Measurements from ENCODE around the gene KDM4B.

KDM4B gene

GRCh38 chr19:5118026-5118425 is 149.1 kb downstream of the KDM4B start:
- peaks cover 6% of the 10 kb centered on the region for H4K20me1 ChIP-seq (ENCODE audit: insufficient read depth, low read length)
- H3K27ac ChIP-seq (ENCODE audit: low read length) = no peak overlapping the region
- no peak for TF ChIP-seq EZH2 (IDR thresholded peaks at IDR 0.05; ENCODE audit: borderline replicate concordance, low read depth, low read length, severe bottlenecking)
- TF ChIP-seq CTCF (IDR thresholded peaks at IDR 0.05; ENCODE audit: borderline replicate concordance, extremely low read depth, low read length, poor library complexity, severe bottlenecking) = no peak
- H3K9ac ChIP-seq (ENCODE audit: low read depth, low read length) = no peak overlapping the region
- no peak overlapping the region for H3K4me3 ChIP-seq (ENCODE audit: low read depth in 1 of 2, low read length in 2 of 2)
- DNase-seq = no peak
- no peaks in the 10 kb centered on the region for H3K79me2 ChIP-seq (ENCODE audit: insufficient read depth, low read length)
- no peaks in the 10 kb centered on the region for H3K4me1 ChIP-seq (ENCODE audit: insufficient read depth, low read length)
- no peaks in the 10 kb centered on the region for H3K27me3 ChIP-seq (ENCODE audit: insufficient read depth, low read length, poor library complexity)
- H3K36me3 ChIP-seq (ENCODE audit: insufficient read depth, low read length) = peaks cover 72% of the 10 kb centered on the region
- peaks cover 8% of the 10 kb centered on the region for H3K9me3 ChIP-seq (ENCODE audit: insufficient read depth, low read length, severe bottlenecking)
- no peak overlapping the region for H3K4me2 ChIP-seq (ENCODE audit: insufficient read depth, low read length)
- no peak overlapping the region for H2AFZ ChIP-seq (ENCODE audit: low read depth, low read length)
- ATAC-seq (ENCODE audit: insufficient read depth, low read depth) = no peak

GRCh38 chr19:5119297-5119998 is 150.5 kb downstream of the KDM4B start:
- H3K36me3 ChIP-seq (ENCODE audit: insufficient read depth, low read length) = peaks cover 65% of the 10 kb centered on the region
- no peak overlapping the region for H3K4me3 ChIP-seq (ENCODE audit: low read depth in 1 of 2, low read length in 2 of 2)
- H3K79me2 ChIP-seq (ENCODE audit: insufficient read depth, low read length) = no peaks in the 10 kb centered on the region
- peaks cover 8% of the 10 kb centered on the region for H3K9me3 ChIP-seq (ENCODE audit: insufficient read depth, low read length, severe bottlenecking)
- no peak overlapping the region for H3K27ac ChIP-seq (ENCODE audit: low read length)
- no peak for ATAC-seq (ENCODE audit: insufficient read depth, low read depth)
- no peaks in the 10 kb centered on the region for H3K27me3 ChIP-seq (ENCODE audit: insufficient read depth, low read length, poor library complexity)
- no peak overlapping the region for H3K9ac ChIP-seq (ENCODE audit: low read depth, low read length)
- H4K20me1 ChIP-seq (ENCODE audit: insufficient read depth, low read length) = peaks cover 10% of the 10 kb centered on the region
- H2AFZ ChIP-seq (ENCODE audit: low read depth, low read length) = no peak overlapping the region
- no peak overlapping the region for H3K4me2 ChIP-seq (ENCODE audit: insufficient read depth, low read length)
- H3K4me1 ChIP-seq (ENCODE audit: insufficient read depth, low read length) = no peaks in the 10 kb centered on the region
- TF ChIP-seq EZH2 (IDR thresholded peaks at IDR 0.05; ENCODE audit: borderline replicate concordance, low read depth, low read length, severe bottlenecking) = no peak
- no peak for TF ChIP-seq CTCF (IDR thresholded peaks at IDR 0.05; ENCODE audit: borderline replicate concordance, extremely low read depth, low read length, poor library complexity, severe bottlenecking)
- DNase-seq = no peak

GRCh38 chr19:5120321-5120720 is 151.4 kb downstream of the KDM4B start:
- H3K9me3 ChIP-seq (ENCODE audit: insufficient read depth, low read length, severe bottlenecking) = peaks cover 8% of the 10 kb centered on the region
- H3K4me1 ChIP-seq (ENCODE audit: insufficient read depth, low read length) = no peaks in the 10 kb centered on the region
- H3K9ac ChIP-seq (ENCODE audit: low read depth, low read length) = no peak overlapping the region
- no peak overlapping the region for H3K27ac ChIP-seq (ENCODE audit: low read length)
- H3K79me2 ChIP-seq (ENCODE audit: insufficient read depth, low read length) = no peaks in the 10 kb centered on the region
- H4K20me1 ChIP-seq (ENCODE audit: insufficient read depth, low read length) = peaks cover 10% of the 10 kb centered on the region
- H3K27me3 ChIP-seq (ENCODE audit: insufficient read depth, low read length, poor library complexity) = no peaks in the 10 kb centered on the region
- H3K4me3 ChIP-seq (ENCODE audit: low read depth in 1 of 2, low read length in 2 of 2) = no peak overlapping the region
- TF ChIP-seq CTCF (IDR thresholded peaks at IDR 0.05; ENCODE audit: borderline replicate concordance, extremely low read depth, low read length, poor library complexity, severe bottlenecking) (no peak), EZH2 (IDR thresholded peaks at IDR 0.05; ENCODE audit: borderline replicate concordance, low read depth, low read length, severe bottlenecking) (no peak)
- H2AFZ ChIP-seq (ENCODE audit: low read depth, low read length) = no peak overlapping the region
- ATAC-seq (ENCODE audit: insufficient read depth, low read depth) (no peak), DNase-seq (no peak)
- H3K36me3 ChIP-seq (ENCODE audit: insufficient read depth, low read length) = peaks cover 56% of the 10 kb centered on the region
- no peak overlapping the region for H3K4me2 ChIP-seq (ENCODE audit: insufficient read depth, low read length)

Data from DND-41 (cell line).